IMR-90 (cell line): ENCODE measurements around the gene MYCBP. TPM values are rescaled to one million over a fixed set of nuclear protein-coding genes. Genes with fewer than 3 reads are reported as not detected.
A peak's percentile ranks its signal among the peaks of the same experiment; 100 is the strongest.

ENCODE experiments used
- BHLHE40 ChIP-seq: fragments of 150-350 bp; IDR thresholded peaks from 2 replicates; pipeline ENCODE4 v1.6.1; 2016; ENCODE audit warnings: mild to moderate bottlenecking, low read depth, low read length
- CEBPB ChIP-seq: IDR thresholded peaks from 2 replicates; pipeline ENCODE4 v1.6.1; 2012; ENCODE audit warnings: low read depth, low read length, improper control_type of control experiment
- MAFK ChIP-seq: IDR thresholded peaks from 2 replicates; pipeline ENCODE4 v1.6.1; 2012; ENCODE audit warnings: low read depth, low read length, improper control_type of control experiment
- NFE2L2 ChIP-seq: fragments of 150-350 bp; IDR thresholded peaks from 2 replicates; pipeline ENCODE4 v1.6.1; 2016; ENCODE audit warnings: low read depth, mild to moderate bottlenecking, low read length
- polyA plus RNA-seq, 3 experiments: library from polyadenylated mRNA; depleted of rRNA; stranded (reverse); fragments of >200 nt; gene quantifications; 2 replicates each; pipeline ENCODE4 v1.2.3, GENCODE V29; 2012; ENCODE audit warnings: low replicate concordance in 1 of 3
- total RNA-seq: library from RNA; depleted of rRNA; stranded (reverse); fragments of >200 nt; gene quantifications from 2 replicates; pipeline ENCODE4 v1.2.3, GENCODE V29; 2012

MYCBP gene
- total and polyA plus RNA-seq, 2 of the 4 experiments (the other 2 are of a cell fraction): 9.9 to 11.9 TPM

GRCh38 chr1:38859561-38860453, 13.3 kb downstream of the MYCBP start, which contains the start of gene RRAGC (continued):
- TF ChIP-seq NFE2L2: 0 out of 2 replicates have a peak, but pooled peaks have one; percentile 10
- TF ChIP-seq CEBPB: no peak
- peak; percentile 100 for TF ChIP-seq BHLHE40
- no peak for TF ChIP-seq MAFK
